Fibroblast of peridontal ligament (primary cell): Measurements from ENCODE around the gene AKAP5.
"Not testable (repeated sequence)": the region's sequence is repeated elsewhere in the genome, so short reads cannot be mapped to it uniquely, and the experiment has no call there.

Experiments used
- DNase-seq: peaks from one replicate; pipeline ENCODE4 v3.0.0-alpha.2; 2010; ENCODE audit errors: extremely low read depth

The AKAP5 gene

GRCh38 chr14:64503434-64504309 lies 38.4 kb downstream of the AKAP5 start, which contains the start of gene ZBTB25:
ZBTB25 (minus strand) TSS chr14:64503838; CDS start chr14:64490533, 13,305 bp downstream.
- DNase-seq, result peak; percentile 89

GRCh38 chr14:64504310-64504896 lies 39.1 kb downstream of the AKAP5 start, which contains the start of gene ZBTB1:
ZBTB1 (plus strand) TSS chr14:64504770; CDS start chr14:64521505, 16,735 bp downstream.
- DNase-seq, result peak; percentile 79

GRCh38 chr14:64504897-64505794 lies 39.8 kb downstream of the AKAP5 start:
- peak; percentile 80 for DNase-seq

- no peak for DNase-seq
Measured at GRCh38 chr14:64506721-64507120, 41.4 kb downstream of the AKAP5 start.

- DNase-seq, result peak; percentile 19
Measured at GRCh38 chr14:64507376-64508156, 42.3 kb downstream of the AKAP5 start.

- DNase-seq, result no peak
Measured at GRCh38 chr14:64508215-64508776, 43.0 kb downstream of the AKAP5 start.

GRCh38 chr14:64509036-64509435 lies 43.7 kb downstream of the AKAP5 start:
- DNase-seq, result no peak

GRCh38 chr14:64510825-64511671 lies 45.7 kb downstream of the AKAP5 start:
- DNase-seq, result peak; percentile 83

GRCh38 chr14:64513271-64513670 lies 48.0 kb downstream of the AKAP5 start:
- DNase-seq, result no peak

- DNase-seq, result no peak
Measured at GRCh38 chr14:64515053-64515452, 49.8 kb downstream of the AKAP5 start.

GRCh38 chr14:64516969-64517368 lies 51.7 kb downstream of the AKAP5 start:
- no peak for DNase-seq

GRCh38 chr14:64517667-64518066 lies 52.4 kb downstream of the AKAP5 start:
- DNase-seq, result not testable (repeated sequence)

- no peak for DNase-seq
Measured at GRCh38 chr14:64518229-64518628, 52.9 kb downstream of the AKAP5 start.

- DNase-seq, result no peak
Measured at GRCh38 chr14:64520699-64521098, 55.4 kb downstream of the AKAP5 start.

- no peak for DNase-seq
Measured at GRCh38 chr14:64522591-64523355, 57.5 kb downstream of the AKAP5 start.
